Stomach (tissue), 4 donors: Measurements from ENCODE around the gene MATK.

Source experiments
- EP300 ChIP-seq: sonication (generic); formaldehyde crosslinking; IDR thresholded peaks from one replicate; pipeline ENCODE4 v1.6.1; 2017; ENCODE audit warnings: antibody characterized with exemption
- POLR2A ChIP-seq, 4 donors: fragments of 450-650 bp; IDR thresholded peaks; one replicate each; pipeline ENCODE4 v1.6.1; 2016; ENCODE audit warnings: antibody characterized with exemption in 4 of 4, control low read depth in 2 of 4, mild to moderate bottlenecking in 1 of 4, moderate library complexity in 1 of 4
- TF ChIP-seq, protein P1 (sequence below), 7 experiments: fragments of 450-650 bp in 4 of 7; fragments of 200-600 bp in 3 of 7; sonication (generic) in 3 of 7; IDR thresholded peaks; one replicate each; pipeline ENCODE4 v1.5.1; 2016 to 2019; ENCODE audit warnings: antibody characterized with exemption in 7 of 7, control low read depth in 2 of 7, mild to moderate bottlenecking in 1 of 7

DNA sequence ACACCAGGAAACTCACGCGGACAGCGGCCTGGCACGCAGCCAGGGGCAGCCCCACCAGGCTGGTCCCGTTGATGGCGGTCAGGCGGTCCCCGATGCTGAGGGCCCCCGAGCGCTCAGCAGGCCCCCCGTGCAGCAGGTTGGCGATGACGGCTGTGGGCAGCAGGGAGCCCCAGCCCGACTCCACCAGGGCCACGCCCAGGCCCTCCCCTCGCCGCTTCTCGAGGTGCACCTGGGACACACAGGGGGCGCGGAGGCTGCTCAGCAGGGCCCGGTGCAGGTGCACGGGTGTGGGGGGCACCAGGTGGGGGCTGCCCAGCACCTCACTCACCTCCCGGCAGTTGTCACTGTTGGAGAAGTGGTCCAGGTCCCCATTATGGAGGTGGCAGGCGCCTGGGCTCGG is 33.7 kb downstream of the MATK start:
- TF ChIP-seq, protein P1, sequence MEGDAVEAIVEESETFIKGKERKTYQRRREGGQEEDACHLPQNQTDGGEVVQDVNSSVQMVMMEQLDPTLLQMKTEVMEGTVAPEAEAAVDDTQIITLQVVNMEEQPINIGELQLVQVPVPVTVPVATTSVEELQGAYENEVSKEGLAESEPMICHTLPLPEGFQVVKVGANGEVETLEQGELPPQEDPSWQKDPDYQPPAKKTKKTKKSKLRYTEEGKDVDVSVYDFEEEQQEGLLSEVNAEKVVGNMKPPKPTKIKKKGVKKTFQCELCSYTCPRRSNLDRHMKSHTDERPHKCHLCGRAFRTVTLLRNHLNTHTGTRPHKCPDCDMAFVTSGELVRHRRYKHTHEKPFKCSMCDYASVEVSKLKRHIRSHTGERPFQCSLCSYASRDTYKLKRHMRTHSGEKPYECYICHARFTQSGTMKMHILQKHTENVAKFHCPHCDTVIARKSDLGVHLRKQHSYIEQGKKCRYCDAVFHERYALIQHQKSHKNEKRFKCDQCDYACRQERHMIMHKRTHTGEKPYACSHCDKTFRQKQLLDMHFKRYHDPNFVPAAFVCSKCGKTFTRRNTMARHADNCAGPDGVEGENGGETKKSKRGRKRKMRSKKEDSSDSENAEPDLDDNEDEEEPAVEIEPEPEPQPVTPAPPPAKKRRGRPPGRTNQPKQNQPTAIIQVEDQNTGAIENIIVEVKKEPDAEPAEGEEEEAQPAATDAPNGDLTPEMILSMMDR (IDR thresholded peaks at IDR 0.05): no peak
- TF ChIP-seq POLR2A (IDR thresholded peaks at IDR 0.05) (no peak), EP300 (no peak)
